Measurements from ENCODE around the gene GRID2.

DNA sequence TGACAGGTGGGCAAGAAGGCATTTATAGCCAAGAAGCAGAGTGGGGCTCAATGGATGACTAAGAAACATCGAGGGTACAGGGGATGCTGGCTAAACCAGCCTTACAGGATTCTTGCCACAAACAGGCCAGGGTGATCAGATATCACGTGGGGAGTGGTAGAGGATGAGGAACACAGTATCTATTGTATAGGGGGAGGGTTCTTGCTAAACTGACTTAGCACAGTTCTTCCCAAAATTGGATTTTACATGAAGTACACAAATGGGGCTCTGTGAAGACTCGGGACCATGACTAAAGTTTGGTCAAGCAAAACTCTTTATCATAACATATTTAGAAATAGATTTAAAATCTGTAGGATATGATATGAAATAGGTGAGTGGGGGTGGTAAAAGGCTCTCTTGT lies 1380.8 kb downstream of the GRID2 start:
- TF ChIP-seq CTCF (conservative IDR thresholded peaks at IDR 0.05 in 1 of 2, IDR thresholded peaks at IDR 0.05 in 1 of 2; ENCODE audit: low read depth in 1 of 2, low read length in 2 of 2) = no peak
- TF ChIP-seq EZH2 (IDR thresholded peaks at IDR 0.05; ENCODE audit: low read length, missing control alignments) = no peak

Measured in fibroblast of lung (primary cell).